ENCODE data around the gene LGMN.

LGMN gene

DNA sequence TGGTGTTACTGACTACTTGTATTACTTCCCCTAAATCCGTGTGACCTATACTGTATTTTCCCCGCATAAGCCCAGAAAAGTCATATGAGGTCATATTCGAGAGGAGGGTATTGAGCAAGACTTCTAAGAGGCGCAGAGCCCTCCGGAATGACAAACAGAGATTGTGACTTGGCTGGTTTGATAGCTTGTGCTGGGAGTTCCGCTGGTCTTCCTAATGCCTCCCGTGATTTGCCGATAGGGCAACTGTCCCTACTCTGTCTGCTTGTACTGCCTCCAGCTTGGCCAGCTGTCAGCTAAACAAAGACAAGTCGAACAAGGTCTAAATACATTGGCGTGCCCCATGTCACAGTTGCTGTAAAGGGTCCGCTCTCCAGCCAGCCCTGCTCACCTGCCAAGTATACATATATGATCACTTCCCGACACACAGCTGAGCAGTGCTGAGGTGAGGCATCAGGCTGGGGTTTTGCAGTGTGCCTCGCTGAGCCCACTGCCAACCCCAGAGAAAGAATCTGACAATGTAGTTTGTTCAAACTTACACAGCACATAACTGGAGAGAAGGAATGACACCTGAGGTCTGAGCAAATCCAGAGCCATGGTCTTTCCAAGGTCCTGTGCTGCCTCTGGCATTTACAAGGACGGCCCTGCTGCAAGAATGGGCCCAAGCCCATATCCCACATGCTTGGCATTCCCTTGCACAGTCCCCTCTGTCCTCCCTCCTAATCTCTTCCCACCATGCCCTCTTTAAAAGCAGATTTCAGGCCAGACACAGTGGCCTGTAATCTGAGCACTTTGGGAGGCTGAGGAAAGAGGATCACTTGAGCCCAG, 23.7 kb downstream of the LGMN start:
- no peak for DNase-seq

DNA sequence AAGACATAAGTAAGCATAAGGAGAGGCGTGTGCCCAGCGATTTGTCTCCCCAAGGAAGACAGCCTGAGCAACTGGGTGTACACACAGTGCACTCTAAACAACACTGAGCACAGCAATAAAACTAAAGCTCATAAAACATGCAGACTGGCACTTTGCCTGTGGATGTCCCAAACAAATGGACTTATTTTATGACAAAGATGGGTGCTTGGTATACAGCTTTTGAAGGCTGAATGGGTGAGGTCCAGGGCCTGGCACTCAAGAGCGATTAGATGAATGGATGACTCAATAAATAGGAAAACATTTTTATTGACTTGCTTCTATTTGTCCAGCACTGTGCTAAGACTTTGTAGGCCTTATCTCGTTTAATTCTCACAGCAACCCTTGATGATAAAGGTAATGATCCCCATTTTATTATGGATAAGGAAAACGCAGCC, 28.5 kb downstream of the LGMN start:
- no peak for DNase-seq

DNA sequence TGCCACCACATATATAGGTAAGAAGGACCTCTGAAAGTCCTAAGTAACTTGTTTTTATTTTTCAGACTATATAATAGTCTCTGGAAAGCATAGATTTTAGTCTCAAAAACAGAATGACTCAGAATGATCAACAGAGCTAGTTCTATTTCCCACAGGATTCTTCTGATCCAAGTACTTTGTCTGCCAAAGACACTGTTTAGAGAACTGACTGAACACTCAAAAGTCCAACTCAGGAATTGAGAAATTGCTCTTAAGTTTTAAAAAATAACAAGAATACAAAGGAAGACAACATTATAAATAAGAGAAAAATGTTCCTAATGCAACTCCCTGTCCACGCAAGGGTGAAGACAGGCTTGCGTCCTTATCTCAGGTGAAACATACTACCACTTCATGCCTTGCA, 29.0 kb downstream of the LGMN start:
- DNase-seq: no peak

DNA sequence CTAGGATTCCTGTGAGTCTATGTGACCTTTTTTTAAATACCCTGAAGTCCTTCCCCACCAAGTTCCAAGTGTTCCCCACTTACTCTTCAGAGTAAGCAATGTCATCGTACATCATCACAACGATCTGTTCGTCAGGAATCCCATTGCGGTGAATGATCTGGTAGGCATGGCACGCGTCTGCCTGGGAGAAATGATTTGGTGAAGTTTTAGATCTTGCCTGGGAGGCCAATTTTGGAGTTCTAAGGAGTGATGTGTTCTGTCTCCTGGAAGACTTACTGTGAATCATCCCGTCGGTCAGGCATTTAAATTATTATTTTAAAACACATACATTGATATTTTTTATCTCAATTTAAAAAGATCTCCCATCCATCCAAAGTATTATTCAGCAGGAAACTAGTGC, 29.8 kb downstream of the LGMN start:
- DNase-seq: no peak

DNA sequence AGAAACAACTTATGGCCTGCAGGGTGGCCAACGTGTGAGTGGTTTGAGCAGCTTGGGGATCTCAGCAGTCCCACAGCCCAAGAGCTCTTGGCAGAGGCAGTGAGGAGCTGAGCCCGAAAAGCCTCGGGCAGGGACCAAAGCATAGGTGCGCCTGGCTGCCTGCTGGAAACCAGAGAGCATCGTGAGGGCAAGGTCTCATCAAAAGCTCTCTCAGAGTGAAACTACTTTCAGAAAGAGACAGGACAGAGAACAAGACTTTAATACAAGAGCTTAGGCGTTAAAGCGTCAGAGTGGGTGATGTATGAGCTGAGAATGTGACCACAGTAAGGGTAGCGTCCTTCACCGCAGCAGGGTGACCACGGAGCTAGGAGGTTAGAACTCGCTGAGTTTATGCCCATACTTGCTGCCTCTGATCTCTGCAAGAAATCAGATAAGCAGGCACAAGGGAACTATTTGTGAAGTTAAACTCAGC, 30.8 kb downstream of the LGMN start:
- no peak for DNase-seq

DNA sequence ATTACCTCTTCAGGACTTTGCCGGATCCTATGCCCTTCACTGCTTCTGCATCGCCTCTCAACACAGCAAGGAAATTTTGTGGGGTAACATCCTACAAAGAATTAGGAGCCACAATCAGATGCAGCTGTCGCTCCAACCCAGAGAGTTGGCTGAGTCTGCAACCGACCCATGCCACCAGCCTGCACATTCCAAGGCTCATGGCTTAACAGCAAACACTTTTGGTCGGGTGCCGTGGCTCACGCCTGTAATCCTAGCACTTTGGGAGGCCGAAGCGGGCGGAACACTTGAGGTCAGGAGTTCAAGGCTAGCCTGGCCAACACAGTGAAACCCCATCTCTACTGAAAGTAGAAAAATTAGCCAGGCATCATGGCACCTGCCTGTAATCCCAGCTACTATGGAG, 32.3 kb downstream of the LGMN start:
- DNase-seq: no peak

DNA sequence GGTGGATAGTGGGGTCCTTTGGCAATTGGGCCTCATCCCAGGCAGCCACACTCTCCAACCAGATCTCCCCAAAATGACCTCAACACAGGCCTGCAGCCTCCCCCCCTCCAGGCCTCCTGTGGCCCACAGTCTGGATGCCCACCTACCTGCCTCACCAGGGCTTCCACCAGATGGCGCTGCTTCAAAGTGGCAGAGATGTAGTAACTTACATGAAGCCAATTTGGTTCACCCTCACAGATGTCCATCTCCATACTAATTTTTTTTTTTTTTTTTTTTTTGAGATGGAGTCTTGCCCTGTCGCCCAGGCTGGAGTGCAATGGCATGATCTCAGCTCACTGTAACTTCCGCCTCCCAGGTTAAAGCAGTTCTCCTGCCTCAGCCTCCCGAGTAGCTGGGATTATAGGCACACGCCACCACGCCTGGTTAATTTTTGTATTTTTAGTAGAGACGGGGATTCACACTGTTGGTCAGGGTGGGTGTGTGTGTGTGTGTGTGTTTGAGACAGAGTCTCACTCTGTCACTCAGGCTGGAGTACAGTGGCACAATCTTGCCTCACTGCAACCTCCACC, 33.6 kb downstream of the LGMN start:
- DNase-seq: peak; percentile 82

DNA sequence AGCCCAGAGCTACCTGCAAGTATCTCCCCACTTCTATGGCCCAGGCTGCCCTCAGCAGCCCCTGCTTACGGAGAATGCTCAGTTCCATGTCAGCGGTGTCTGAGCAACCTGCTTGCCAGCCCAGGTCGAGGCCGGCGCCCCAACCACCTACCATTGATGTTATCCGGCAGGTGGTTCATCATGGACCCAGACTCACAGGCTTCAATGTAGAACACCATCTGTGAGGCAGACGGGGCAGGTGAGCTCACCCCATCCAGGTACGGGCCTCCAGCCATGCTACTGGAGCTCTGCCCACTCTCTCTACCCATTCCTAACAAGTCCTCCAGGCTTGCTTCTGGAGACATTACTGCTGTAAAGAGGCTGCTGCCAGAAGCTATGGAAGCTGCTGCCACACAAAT, 35.8 kb downstream of the LGMN start:
- no peak for DNase-seq

DNA sequence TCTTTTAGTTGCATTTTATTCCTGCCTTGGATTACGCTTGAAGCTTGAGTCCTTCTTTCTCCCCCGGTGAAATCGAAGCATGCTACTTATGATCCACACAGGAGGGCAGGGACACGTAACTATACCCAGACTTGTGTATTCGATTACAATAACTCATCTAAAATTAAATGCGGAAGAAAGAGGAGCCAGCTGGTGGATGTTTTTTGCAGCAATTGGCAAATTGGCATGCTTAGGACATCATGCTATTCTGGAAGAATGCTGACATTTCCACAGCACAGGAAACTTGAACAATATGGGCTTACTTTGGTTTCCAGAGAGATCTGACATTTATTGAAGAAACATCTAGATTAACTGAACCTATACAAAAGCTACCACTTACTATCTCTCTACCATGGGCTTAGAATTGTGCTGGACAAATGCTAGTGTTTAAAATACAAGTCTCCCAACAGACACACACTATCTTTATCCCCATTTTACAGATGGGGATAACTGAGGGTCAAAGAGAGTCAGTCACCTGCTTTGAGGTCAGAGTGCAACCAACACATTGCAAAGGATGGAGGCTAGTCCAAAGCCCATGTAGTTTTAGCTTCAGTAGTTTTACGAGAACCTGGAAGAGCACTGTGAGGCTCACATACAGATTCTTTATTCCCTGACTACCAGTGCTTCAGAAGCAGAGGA, 36.3 kb downstream of the LGMN start:
- no peak for DNase-seq

DNA sequence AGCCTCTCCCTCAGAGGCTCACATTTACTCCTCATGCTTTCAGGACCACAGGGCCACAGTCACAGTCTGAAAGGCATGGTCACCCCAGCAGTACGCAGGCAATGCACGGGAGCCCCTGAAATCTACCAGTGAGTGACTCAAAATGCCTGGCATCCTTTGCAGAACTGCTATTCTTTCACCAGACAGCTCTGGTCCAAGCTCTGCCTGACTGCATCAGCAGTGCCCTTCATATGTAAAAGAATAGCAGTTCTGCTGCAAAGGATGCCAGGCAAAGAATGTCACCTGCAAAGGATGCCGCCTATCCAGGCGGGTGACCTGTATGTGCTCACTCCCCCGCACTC, 38.5 kb downstream of the LGMN start:
- DNase-seq: no peak

DNA sequence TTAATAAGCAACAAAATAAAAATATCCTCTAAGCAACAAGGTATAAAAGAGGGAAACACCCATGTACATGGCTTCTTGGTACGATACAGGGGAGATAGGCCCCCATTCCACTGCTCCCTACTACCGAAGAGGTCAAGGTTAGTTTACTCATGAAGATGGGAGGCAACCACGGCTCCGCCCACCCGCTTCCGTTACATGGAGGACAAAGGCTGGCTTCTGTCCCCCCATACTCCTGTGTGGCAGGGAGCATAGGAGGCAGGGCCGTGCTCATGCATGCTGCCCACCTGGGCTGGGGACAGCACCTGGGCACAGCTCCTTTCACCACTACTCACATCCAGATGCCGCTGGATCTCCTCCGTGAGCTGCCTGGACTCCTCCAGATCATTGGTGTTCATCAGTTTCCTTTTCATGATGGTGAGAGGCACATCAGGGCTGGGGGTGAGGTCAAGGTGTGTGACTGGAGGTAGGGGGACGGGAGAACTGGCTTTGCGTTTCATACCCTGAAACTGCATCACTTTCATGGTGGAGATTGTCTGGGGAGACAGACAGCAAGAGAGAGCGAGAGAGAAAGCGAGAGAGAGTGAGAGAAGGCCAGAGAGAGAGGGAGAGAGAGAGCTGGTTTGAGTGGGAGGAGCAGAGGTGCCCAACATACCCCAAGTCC, 39.0 kb downstream of the LGMN start:
- DNase-seq: no peak

DNA sequence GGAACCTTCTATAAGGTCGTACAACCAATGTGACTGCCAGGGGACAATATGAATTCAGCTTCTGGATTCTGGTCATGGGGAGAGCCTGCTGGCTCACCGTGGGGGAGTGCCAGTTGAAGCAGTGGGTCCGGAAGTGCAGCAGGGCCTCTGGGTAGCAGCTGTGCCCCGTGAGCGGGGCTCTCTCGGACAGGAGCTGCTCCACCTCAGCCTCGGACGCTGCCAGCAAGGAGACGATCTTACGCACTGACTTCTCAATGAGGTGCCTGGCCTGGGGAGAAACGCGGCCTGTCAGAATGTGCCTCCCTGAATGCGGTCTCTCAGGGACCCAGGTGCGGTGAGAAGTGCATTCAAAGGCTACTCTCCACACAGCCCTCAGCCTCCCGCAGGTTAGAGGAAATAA, 42.0 kb downstream of the LGMN start:
- no peak for DNase-seq

DNA sequence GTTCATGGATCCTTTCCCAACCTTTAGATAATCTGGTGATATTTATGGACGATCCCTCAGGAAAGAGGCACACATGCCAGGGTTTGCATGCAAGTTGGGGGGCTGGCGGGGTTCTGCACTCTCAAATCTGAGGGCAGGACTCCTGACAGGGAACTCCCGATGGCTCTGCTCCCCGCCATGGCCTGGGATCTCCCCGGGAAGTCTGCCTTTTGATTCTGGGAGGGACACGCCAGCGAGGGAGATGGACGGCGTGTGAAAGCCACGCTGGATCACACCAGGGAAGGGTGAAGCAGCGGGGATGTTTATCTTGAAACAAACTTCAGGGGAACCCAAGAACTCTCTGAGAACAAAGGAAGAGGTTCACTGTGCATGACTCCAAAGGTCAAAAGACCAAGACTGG, 43.6 kb downstream of the LGMN start:
- no peak for DNase-seq

DNA sequence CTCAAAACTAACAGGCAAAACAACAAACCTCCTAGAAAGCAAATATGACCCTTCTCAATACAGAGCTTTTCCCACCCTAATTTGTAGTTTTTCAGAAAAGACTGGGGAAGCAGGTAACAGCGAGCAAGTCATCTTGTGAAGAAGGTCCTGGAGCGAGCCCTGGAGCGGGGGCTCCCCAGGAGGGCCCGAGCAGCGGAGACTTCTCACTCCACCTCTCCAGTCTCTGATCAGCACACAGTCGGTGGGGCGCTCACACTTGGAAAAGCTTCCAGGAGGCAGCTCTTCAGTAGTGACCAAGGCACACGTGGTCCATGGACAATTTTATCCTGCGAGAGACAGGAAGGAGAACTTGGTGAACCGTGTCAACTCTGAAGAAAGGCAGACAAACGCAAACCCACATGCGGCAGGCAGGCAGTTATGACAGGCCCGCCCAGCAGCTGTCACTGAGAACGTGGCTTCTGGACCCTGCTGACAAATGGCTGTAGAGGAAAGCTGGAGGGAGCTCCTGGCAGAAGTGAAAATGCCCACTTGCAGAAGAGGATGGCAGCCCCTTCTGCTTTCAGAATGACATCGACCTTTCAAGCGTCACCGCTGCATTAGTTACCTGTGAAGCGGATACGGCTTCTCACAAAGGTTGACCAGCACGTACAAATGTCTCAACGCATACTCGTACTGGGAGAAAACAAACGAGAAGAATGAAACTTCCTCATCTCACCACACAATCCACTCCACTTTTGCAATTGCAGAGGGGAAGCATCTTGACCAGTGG, 44.2 kb downstream of the LGMN start:
- DNase-seq: no peak

DNA sequence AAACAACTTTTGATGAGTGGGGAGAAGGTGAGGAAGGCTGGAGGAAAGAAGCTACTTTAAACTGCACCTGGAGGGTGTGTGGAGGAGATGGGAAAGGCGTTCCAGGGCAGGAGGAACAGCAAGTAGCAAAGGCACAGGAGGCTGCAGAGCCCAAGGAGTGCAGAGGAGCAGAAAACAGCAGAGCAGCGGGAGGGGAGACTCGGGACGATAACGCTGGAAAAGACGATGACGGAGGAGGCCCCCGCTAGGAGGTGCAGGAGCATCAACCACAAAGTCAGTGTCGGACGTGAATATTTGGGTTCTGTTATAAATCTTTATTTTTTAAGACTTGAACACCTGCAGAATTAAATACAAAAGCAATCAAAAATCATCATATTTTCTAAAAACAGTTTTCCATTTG, 44.9 kb downstream of the LGMN start:
- no peak for DNase-seq

DNA sequence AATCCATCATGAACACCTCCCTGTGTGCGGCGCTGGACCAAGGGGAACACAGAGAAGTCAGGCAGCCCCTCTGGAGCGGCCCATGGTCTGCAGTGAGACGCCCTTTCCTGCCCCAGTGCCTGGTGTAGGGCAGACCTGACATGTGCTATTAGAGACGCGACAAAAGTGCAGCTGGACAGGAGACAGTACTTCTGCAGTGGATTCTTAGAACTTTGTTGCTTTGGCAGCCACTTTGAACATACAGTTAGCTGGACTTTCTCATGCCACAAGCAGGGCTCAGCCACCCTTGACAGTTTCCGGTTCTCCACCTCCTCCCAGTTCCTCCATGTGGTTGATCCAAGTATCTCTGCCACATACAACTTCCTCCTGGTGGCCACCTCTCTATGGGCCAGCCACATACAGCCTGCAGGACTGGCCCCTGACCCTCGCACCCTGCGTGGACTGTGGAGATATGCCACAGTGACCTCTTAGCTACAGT, 45.9 kb downstream of the LGMN start:
- DNase-seq: no peak

DNA sequence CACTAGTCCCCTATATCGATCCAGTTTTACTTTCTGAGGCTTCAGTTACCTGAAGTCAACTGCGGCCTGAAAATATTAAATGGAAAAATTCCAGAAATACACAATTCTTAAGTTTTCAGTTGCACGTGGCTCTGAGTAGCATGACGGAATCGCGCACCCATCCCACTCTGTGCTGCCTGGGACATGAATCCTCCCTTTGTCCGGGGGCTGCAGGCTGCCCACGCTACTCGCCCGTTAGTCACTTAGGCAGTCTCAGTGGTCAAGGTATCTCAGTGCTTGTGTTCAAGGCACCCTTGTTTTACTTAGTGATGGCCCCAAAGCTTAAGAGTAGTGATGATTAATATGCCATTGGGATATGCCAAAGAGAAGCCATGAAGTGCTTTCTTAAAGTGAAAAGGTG, 46.6 kb downstream of the LGMN start:
- no peak for DNase-seq

DNA sequence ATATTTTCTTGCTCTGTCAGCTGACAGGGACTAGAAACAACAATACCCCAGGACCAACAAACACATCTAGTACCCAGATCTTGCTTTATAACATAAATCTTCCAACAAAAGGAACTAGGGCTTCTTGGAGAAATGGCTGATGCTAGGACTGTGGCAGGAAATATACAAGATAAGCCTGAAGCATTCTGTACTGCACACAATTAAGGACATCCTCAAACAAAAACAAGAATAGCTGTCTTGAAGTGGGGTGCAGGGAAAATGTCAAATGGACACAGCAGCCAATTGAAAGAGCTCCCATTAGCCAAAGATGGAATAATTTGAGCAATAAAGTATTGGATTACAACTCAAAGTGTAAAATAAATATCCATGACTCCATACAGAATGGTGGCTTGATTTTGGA, 50.0 kb downstream of the LGMN start:
- DNase-seq: no peak

DNA sequence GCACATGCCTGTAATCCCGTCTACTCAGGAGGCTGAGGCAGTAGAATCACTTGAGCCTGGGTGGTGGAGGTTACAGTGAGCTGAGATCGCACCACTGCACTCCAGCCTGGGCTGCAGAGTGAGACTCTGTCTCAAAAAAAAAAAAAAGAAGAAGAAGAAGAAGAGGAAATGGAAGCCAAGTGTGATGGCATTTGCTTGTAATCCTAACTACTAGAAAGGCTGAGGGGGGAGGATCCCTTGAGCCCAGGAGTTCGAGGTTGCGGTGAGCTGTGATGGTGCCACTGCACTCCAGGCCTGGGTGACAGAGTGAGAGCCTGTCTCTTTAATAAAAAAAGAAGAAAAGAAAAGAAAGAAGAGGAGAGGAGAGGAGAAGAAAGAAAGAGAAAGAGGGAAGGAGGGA, 52.1 kb downstream of the LGMN start:
- DNase-seq: no peak

DNA sequence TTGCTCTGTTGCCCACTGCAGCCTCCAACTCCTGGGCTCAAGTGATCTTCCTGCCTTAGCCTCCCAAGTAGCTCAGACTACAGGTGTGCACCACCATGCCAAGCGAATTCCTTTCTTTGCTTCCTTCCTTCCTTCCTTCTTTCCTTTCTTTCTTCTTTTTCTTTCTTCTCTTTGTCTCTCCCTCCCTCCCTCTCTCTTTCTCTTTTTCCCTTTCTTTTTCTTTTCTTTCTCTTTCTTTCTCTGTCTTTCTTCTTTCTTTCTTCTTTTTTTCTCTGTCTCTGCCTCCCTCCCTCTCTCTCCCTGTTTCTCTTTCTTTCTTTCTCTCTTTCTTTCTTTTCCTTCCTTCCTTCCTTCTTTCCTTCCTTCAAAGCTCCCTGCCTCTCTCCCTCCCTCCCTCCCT, 52.9 kb downstream of the LGMN start:
- no peak for DNase-seq

DNA sequence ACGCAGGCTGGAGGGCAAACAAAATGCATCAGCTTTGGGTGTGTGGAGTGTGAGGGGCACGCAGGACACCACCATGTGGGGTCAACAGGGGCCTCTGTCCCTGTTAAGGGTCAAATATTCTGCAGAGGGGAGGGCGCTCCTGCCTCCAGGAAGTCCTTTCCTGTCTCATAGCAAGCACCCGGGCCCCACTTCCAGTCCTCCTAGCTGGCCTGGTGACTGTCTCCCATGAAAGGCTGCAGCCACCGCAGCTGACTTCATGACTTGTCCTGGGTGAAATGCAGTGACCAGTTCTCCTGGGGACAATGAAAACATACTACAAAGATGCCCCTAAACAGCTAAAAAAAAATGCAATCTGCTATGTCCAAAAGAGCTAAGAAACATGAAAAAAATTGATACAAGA, 53.6 kb downstream of the LGMN start:
- no peak for DNase-seq

DNA sequence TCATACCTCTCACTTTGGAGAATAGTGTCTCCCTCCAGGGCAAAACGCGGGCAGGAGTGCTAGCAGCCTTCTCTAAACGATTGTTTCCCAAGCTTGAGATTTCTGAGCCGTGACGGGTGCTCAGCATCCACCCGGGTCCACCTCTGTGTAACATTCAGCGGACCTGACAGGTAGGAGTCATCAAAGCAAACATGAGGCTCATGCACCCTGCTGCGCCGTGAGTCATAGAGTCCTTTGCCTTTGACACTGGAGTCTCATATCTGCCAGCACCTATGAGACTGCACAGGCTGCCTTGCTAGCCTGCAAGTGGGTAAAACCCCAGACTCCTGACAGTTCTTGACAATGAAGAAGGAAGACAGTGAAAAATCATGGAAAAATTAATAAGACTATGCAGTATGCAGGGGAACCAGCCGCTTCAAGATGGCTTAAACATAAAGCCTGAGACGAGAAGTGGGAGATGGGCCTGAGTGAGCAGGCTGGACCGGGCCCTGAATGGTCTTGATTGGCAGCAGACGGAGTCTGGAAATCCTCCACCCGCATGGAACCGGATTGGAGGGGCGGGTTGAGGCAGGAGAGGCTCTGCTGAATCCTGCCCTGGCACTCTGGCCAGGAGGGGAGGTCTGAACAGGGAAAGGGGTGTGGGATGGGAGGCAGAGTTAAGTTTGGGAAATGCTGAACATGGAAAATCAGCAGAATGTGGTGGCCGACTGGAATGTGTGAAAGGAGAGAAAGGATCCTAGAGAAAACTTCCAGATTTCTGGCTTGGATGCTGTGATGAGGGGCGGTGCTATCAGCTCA, 54.2 kb downstream of the LGMN start:
- DNase-seq: no peak
